ENCODE data around the gene RBBP6.

The RBBP6 gene

DNA sequence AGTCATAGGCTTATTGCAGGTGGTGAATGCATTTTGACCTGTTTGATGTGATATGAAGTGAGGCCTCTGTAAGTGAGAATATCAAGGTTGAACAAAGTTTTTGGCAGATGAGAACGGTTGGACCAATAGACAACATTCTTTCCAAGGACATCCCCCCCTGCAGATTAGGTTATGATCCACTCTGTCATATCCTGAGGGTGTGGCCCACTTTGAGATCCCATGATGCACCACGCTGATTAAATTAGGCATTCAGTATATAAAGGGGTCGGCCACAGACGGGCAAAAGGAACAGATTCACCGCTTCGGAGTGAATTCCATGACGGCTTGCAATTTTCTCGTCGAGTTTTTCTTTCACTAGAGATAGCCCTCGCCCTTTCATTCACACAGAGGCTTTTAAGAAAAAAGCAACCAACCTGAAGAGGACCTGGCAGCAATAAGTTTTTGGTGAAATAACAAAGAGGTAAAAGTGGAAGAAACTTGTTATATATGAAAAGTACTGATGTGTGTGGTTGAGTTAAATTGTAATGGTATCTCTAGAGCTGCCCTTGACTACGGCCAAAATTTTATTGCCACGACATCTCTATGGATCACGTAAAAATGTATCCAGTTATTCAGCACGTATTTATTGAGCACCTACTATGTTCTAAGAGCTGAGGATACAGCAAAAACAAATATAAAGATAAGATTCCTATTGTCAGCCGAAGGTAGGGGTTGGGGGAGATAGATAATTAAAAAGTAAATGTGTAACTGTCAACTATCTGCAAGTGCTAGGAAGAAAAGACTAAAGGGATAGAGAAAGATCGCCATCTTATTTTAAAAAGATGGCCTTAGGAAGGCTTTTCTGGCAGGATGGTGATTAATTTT is 1.7 kb upstream of the RBBP6 start:
- Histone ChIP-seq H3K4me3 (ENCODE audit: insufficient read length, low read depth) (no peak overlapping the region), H3K36me3 (ENCODE audit: insufficient read depth, insufficient read length, low read length) (peaks cover 16% of the 10 kb centered on the region), H3K9ac (ENCODE audit: insufficient read length, low read depth) (no peak overlapping the region), H3K9me3 (ENCODE audit: insufficient read depth, low read length) (no peaks in the 10 kb centered on the region), H3K4me1 (ENCODE audit: insufficient read depth, insufficient read length) (no peaks in the 10 kb centered on the region), H3K27me3 (ENCODE audit: insufficient read depth, insufficient read length) (no peaks in the 10 kb centered on the region)
- TF ChIP-seq YY1 (IDR thresholded peaks at IDR 0.05; ENCODE audit: insufficient read depth, insufficient read length) (no peak), ZNF274 (IDR thresholded peaks at IDR 0.05; ENCODE audit: low read depth, low read length) (no peak), SUZ12 (IDR thresholded peaks at IDR 0.05; ENCODE audit: extremely low read depth, insufficient read depth, insufficient read length) (no peak)
- no peak for DNase-seq (ENCODE audit: low read depth, low spot score)

DNA sequence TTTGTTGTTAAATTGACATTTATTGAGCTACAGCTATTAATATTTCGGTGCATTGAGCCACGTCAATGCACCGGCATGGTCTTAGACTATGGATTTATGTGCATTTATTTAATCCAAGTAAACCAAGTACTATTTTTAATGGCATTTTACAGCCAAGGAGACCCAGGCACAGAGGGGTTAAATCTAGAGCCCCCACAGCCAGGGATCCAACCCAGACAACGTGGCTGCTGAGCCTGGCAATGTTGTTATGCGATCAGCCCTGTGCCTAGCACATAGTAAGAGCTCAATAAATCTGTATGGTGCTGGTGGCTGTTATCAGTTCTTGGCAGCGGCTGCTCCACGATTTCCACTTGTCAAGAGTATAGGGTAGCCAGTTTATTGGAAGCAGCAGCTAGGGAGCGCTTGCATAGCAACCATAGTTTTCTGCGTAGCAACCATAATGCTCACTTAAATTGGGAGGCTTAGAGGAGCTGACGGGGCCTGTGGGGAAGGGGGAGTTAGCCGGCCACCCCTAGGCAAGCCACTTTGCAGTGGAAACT is 541 bp upstream of the RBBP6 start:
- H3K9me3 ChIP-seq (ENCODE audit: insufficient read depth, low read length) = no peaks in the 10 kb centered on the region
- H3K36me3 ChIP-seq (ENCODE audit: insufficient read depth, insufficient read length, low read length) = peaks cover 24% of the 10 kb centered on the region
- H3K27me3 ChIP-seq (ENCODE audit: insufficient read depth, insufficient read length) = no peaks in the 10 kb centered on the region
- no peak for DNase-seq (ENCODE audit: low read depth, low spot score)
- H3K4me1 ChIP-seq (ENCODE audit: insufficient read depth, insufficient read length) = no peaks in the 10 kb centered on the region
- TF ChIP-seq ZNF274 (IDR thresholded peaks at IDR 0.05; ENCODE audit: low read depth, low read length) (no peak), YY1 (IDR thresholded peaks at IDR 0.05; ENCODE audit: insufficient read depth, insufficient read length) (no peak), SUZ12 (IDR thresholded peaks at IDR 0.05; ENCODE audit: extremely low read depth, insufficient read depth, insufficient read length) (no peak)
- peak overlapping the region; percentile 82 for H3K9ac ChIP-seq (ENCODE audit: insufficient read length, low read depth)
- peak overlapping the region; percentile 59 for H3K4me3 ChIP-seq (ENCODE audit: insufficient read length, low read depth)

DNA sequence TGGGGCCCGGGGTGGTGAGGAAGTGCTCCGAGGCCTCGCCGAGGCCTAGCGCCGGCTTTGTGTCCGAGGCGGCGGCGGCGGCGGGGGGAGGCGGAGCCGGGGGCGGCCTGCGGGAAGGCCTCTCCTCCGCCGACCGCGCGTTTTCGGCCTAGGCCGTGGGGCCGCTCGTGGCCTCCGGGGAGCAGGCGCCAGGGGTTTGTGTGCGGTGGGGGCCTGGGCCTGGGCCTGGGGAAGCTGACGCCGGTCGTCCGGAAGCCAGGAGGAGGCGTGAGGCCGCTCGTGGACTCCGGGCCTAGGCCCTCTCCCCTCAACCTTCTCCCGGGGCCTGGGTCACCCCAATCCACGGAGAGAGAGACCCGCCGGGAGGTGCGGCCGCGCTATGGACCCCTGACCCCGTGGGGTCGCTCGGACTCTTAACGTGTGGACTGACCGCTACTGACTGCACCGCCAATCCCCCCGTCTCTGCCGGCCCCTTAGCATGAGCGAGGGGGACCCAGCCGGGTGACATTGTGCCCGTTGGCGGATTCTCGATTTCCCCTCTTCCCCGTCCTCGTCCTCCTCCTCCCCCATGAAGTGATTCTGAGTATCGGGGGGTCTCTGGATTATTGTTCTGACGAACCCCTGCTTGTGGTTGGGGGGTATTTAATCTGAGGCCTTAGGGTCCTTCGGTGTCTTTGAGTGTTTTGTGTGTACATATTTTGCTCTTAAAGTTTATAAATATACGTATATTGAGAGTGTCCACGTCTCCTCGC is 660 bp downstream of the RBBP6 start:
- no peaks in the 10 kb centered on the region for H3K9me3 ChIP-seq (ENCODE audit: insufficient read depth, low read length)
- H3K4me3 ChIP-seq (ENCODE audit: insufficient read length, low read depth) = peak overlapping the region; percentile 91
- TF ChIP-seq YY1 (IDR thresholded peaks at IDR 0.05; ENCODE audit: insufficient read depth, insufficient read length) = no peak
- no peak for TF ChIP-seq ZNF274 (IDR thresholded peaks at IDR 0.05; ENCODE audit: low read depth, low read length)
- TF ChIP-seq SUZ12 (IDR thresholded peaks at IDR 0.05; ENCODE audit: extremely low read depth, insufficient read depth, insufficient read length) = no peak
- H3K4me1 ChIP-seq (ENCODE audit: insufficient read depth, insufficient read length) = no peaks in the 10 kb centered on the region
- H3K9ac ChIP-seq (ENCODE audit: insufficient read length, low read depth) = peak overlapping the region; percentile 97
- H3K27me3 ChIP-seq (ENCODE audit: insufficient read depth, insufficient read length) = no peaks in the 10 kb centered on the region
- no peak for DNase-seq (ENCODE audit: low read depth, low spot score)
- H3K36me3 ChIP-seq (ENCODE audit: insufficient read depth, insufficient read length, low read length) = peaks cover 30% of the 10 kb centered on the region

GRCh38 chr16:24540602-24541210 is 1.3 kb downstream of the RBBP6 start:
- Histone ChIP-seq H3K27me3 (ENCODE audit: insufficient read depth, insufficient read length) (no peaks in the 10 kb centered on the region), H3K9ac (ENCODE audit: insufficient read length, low read depth) (peak overlapping the region; percentile 97), H3K36me3 (ENCODE audit: insufficient read depth, insufficient read length, low read length) (peaks cover 32% of the 10 kb centered on the region), H3K9me3 (ENCODE audit: insufficient read depth, low read length) (no peaks in the 10 kb centered on the region), H3K4me1 (ENCODE audit: insufficient read depth, insufficient read length) (no peaks in the 10 kb centered on the region), H3K4me3 (ENCODE audit: insufficient read length, low read depth) (peak overlapping the region; percentile 91)
- no peak for TF ChIP-seq YY1 (IDR thresholded peaks at IDR 0.05; ENCODE audit: insufficient read depth, insufficient read length)
- TF ChIP-seq ZNF274 (IDR thresholded peaks at IDR 0.05; ENCODE audit: low read depth, low read length) = no peak
- TF ChIP-seq SUZ12 (IDR thresholded peaks at IDR 0.05; ENCODE audit: extremely low read depth, insufficient read depth, insufficient read length) = no peak
- no peak for DNase-seq (ENCODE audit: low read depth, low spot score)

- Histone ChIP-seq H3K4me3 (ENCODE audit: insufficient read length, low read depth) (peak overlapping the region; percentile 91), H3K9ac (ENCODE audit: insufficient read length, low read depth) (peak overlapping the region; percentile 97), H3K27me3 (ENCODE audit: insufficient read depth, insufficient read length) (no peaks in the 10 kb centered on the region), H3K4me1 (ENCODE audit: insufficient read depth, insufficient read length) (no peaks in the 10 kb centered on the region), H3K9me3 (ENCODE audit: insufficient read depth, low read length) (no peaks in the 10 kb centered on the region), H3K36me3 (ENCODE audit: insufficient read depth, insufficient read length, low read length) (peaks cover 39% of the 10 kb centered on the region)
- TF ChIP-seq SUZ12 (IDR thresholded peaks at IDR 0.05; ENCODE audit: extremely low read depth, insufficient read depth, insufficient read length) (no peak), YY1 (IDR thresholded peaks at IDR 0.05; ENCODE audit: insufficient read depth, insufficient read length) (no peak), ZNF274 (IDR thresholded peaks at IDR 0.05; ENCODE audit: low read depth, low read length) (no peak)
- no peak for DNase-seq (ENCODE audit: low read depth, low spot score)
Observed at GRCh38 chr16:24541233-24541933, 2.0 kb downstream of the RBBP6 start.

DNA sequence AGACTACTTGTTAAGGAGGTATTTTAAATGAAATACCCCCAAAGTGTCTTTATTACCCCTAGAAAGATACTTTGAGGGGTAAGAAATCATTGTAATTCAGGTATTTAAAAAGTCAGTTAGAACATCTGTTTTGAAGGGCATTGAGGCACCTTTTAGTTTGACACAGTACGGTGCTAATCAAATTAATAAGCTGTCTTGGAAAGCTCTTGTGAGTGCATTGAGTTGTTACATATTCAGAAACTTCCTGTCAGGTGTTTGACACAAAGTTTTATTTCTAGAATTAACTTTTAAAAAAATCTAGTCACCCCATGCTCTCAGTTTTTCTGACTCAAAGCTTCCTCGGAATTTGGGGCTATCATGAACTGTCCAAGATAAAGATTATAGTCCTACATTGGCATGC is 4.6 kb downstream of the RBBP6 start:
- Histone ChIP-seq H3K27me3 (ENCODE audit: insufficient read depth, insufficient read length) (no peaks in the 10 kb centered on the region), H3K4me3 (ENCODE audit: insufficient read length, low read depth) (no peak overlapping the region), H3K9me3 (ENCODE audit: insufficient read depth, low read length) (no peaks in the 10 kb centered on the region), H3K4me1 (ENCODE audit: insufficient read depth, insufficient read length) (no peaks in the 10 kb centered on the region), H3K9ac (ENCODE audit: insufficient read length, low read depth) (no peak overlapping the region), H3K36me3 (ENCODE audit: insufficient read depth, insufficient read length, low read length) (peaks cover 64% of the 10 kb centered on the region)
- TF ChIP-seq ZNF274 (IDR thresholded peaks at IDR 0.05; ENCODE audit: low read depth, low read length) (no peak), YY1 (IDR thresholded peaks at IDR 0.05; ENCODE audit: insufficient read depth, insufficient read length) (no peak), SUZ12 (IDR thresholded peaks at IDR 0.05; ENCODE audit: extremely low read depth, insufficient read depth, insufficient read length) (no peak)
- DNase-seq (ENCODE audit: low read depth, low spot score) = no peak

Measured in NT2/D1 (cell line).